ENCODE results near the gene RGL4.

The RGL4 gene

DNA sequence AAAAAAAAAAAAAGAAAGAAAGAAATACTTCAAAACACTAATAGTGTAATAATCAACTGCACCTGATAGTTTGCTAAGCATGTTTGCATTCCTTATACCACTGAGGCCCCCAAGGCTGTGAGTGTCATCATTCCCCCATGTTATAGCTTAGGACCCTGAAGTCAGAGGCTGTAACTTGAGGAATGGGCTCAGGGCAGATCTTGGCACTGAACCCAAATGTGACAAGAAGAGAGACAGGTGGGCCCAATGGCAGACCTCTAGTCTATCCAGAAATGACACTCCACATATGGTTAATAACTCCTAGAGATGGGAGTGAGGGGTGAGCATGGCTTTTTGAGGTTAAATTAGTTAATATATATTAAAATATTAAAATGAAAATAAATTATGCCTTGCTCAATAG lies 46.9 kb downstream of the RGL4 start:
- Histone ChIP-seq H3K4me1 (peaks cover 0 to 4% (median 2%) of the 10 kb centered on the region in 4 donors), H3K9me3 (no peaks in the 10 kb centered on the region), H3K27me3 (no peaks in the 10 kb centered on the region), H3K27ac (no peak overlapping the region), H3K4me3 (no peak overlapping the region), H3K36me3 (peaks cover 5 to 20% (median 17%) of the 10 kb centered on the region in 3 donors)
- no peak for TF ChIP-seq CTCF (IDR thresholded peaks at IDR 0.05)
- no peak for DNase-seq
- intact Hi-C loops (cut with DNase I; ENCODE audit: low total_unique reads) = no loop called here

- Histone ChIP-seq H3K27ac (peak overlapping the region in 1 of 2 donors; percentile 29), H3K9me3 (no peaks in the 10 kb centered on the region), H3K27me3 (no peaks in the 10 kb centered on the region), H3K4me3 (no peak overlapping the region), H3K36me3 (peaks cover 27 to 49% (median 44%) of the 10 kb centered on the region in 3 donors), H3K4me1 (peaks cover 0 to 7% (median 5%) of the 10 kb centered on the region in 4 donors)
- intact Hi-C loops (cut with DNase I; ENCODE audit: low total_unique reads) = no loop called here
- DNase-seq = no peak
- no peak for TF ChIP-seq CTCF (IDR thresholded peaks at IDR 0.05)
Observed at GRCh38 chr22:23742505-23743264, 51.9 kb downstream of the RGL4 start.

GRCh38 chr22:23743303-23743705 lies 52.5 kb downstream of the RGL4 start:
- H3K27ac ChIP-seq = no peak overlapping the region
- H3K9me3 ChIP-seq = no peaks in the 10 kb centered on the region
- intact Hi-C loops (cut with DNase I; ENCODE audit: low total_unique reads) = no loop called here
- no peak for DNase-seq
- peaks cover 27 to 49% (median 44%) of the 10 kb centered on the region in 3 donors for H3K36me3 ChIP-seq
- TF ChIP-seq CTCF (IDR thresholded peaks at IDR 0.05) = no peak
- no peaks in the 10 kb centered on the region for H3K27me3 ChIP-seq
- no peak overlapping the region for H3K4me3 ChIP-seq
- H3K4me1 ChIP-seq = peaks cover 0 to 10% (median 5%) of the 10 kb centered on the region in 4 donors

- Histone ChIP-seq H3K36me3 (peaks cover 27 to 49% (median 44%) of the 10 kb centered on the region in 3 donors), H3K4me3 (no peak overlapping the region), H3K27me3 (no peaks in the 10 kb centered on the region), H3K4me1 (peaks cover 0 to 14% (median 5%) of the 10 kb centered on the region in 4 donors), H3K27ac (no peak overlapping the region), H3K9me3 (no peaks in the 10 kb centered on the region)
- no peak for TF ChIP-seq CTCF (IDR thresholded peaks at IDR 0.05)
- no peak for DNase-seq
- intact Hi-C loops (cut with DNase I; ENCODE audit: low total_unique reads) = no loop called here
Observed at GRCh38 chr22:23744001-23744400, 53.2 kb downstream of the RGL4 start.

DNA sequence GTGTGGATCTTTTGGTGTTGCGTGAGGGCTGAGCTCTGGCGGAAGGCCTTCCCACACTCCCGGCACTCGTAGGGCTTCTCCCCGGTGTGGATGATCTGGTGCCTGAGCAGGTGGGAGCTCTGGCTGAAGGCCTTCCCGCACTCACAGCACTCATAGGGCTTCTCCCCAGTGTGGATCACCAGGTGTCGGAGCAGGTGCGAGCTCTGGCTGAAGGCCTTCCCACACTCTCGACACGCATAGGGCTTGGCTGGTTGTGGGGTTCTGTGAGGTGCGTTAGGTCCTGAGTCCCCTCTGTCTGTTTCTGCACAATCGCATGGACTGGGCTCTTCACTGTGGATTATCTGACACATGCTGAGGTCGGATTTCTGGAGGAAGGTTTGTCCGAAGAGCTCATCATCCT lies 53.7 kb downstream of the RGL4 start:
- intact Hi-C loops (cut with DNase I; ENCODE audit: low total_unique reads) = no loop called here
- DNase-seq = no peak
- no peak for TF ChIP-seq CTCF (IDR thresholded peaks at IDR 0.05)
- H3K27me3 ChIP-seq = no peaks in the 10 kb centered on the region
- H3K9me3 ChIP-seq = no peaks in the 10 kb centered on the region
- H3K4me1 ChIP-seq = peaks cover 0 to 15% (median 6%) of the 10 kb centered on the region in 4 donors
- H3K27ac ChIP-seq = no peak overlapping the region
- peaks cover 27 to 49% (median 44%) of the 10 kb centered on the region in 3 donors for H3K36me3 ChIP-seq
- no peak overlapping the region for H3K4me3 ChIP-seq
